ENCODE data around the gene PIGU. TPM values are rescaled to one million over a fixed set of nuclear protein-coding genes. Genes with fewer than 3 reads are reported as not detected.

The PIGU gene
- total and polyA plus RNA-seq, 2 donors (not counting 3 experiments of a cell fraction or from before 2014, with no cell fraction given), result 20.3 to 81.8 TPM

GRCh38 chr20:34704177-34705007 is 27.5 kb upstream of the PIGU start, which contains the start of gene TP53INP2:
TP53INP2 (plus strand) TSS chr20:34704344; CDS start chr20:34708740, 4,396 bp downstream.
- DNase-seq (ENCODE audit: low read depth, low spot score), result peak; percentile 81
- peak within 1 kb of the TSS; percentile 50 to 79 (median 75) for H3K4me3 ChIP-seq (replicated peaks in 1 of 3; ENCODE audit: insufficient read depth in 1 of 3, low read depth in 1 of 3, low read length in 3 of 3)
- no peaks in the 10 kb centered on the region for H3K79me2 ChIP-seq (ENCODE audit: control insufficient read depth, insufficient read depth, low read length)
- BruUV-seq (replicated peaks), result no TSS peak
- TF ChIP-seq POLR2A (IDR thresholded peaks at IDR 0.05; ENCODE audit: low read depth, low read length) (peak; percentile 81), POLR2AphosphoS5 (IDR thresholded peaks at IDR 0.05; ENCODE audit: insufficient read depth, low read depth, low read length) (peak; percentile 81), EZH2 (IDR thresholded peaks at IDR 0.05; ENCODE audit: borderline replicate concordance, low read depth, low read length, severe bottlenecking) (no peak)
- ChIA-PET POLR2A (interaction anchor here (1.0 to 1.8 kb wide), 4 partner anchors 15 to 146 kb away, joined by 4 to 7 read pairs (median 5); partner anchors contain the start of gene MAP1LC3A), CTCF (interaction anchor here (1.0 to 2.3 kb wide), 7 partner anchors 9 to 392 kb away, joined by 3 to 13 read pairs (median 7); partner anchors contain the start of genes MAP1LC3A and PIGU)
- no peaks in the 10 kb centered on the region for H3K9me1 ChIP-seq (replicated peaks; ENCODE audit: control insufficient read depth, extremely low read depth, insufficient read depth, low read length)
- H3K4me1 ChIP-seq (ENCODE audit: control insufficient read depth, extremely low read depth, insufficient read depth, low read length), result peaks cover 14% of the 10 kb centered on the region
- intact Hi-C loops (cut with micrococcal nuclease), result loop anchor here (1.0 kb wide), 2 partner anchors 27 to 392 kb away; partner anchors contain the start of gene PIGU
- no peaks in the 10 kb centered on the region for H3K36me3 ChIP-seq (ENCODE audit: control insufficient read depth in 2 of 2, extremely low read depth in 1 of 2, insufficient read depth in 2 of 2, low read length in 2 of 2)
- H3K4me2 ChIP-seq (ENCODE audit: insufficient read depth, low read length), result peak within 1 kb of the TSS; percentile 82
- H3K27me3 ChIP-seq (ENCODE audit: control insufficient read depth in 2 of 2, insufficient read depth in 2 of 2, low read length in 2 of 2), result no peaks in the 10 kb centered on the region
- H4K20me1 ChIP-seq (replicated peaks; ENCODE audit: control insufficient read depth, extremely low read depth, insufficient read depth, low read length), result no peaks in the 10 kb centered on the region
- H3K27ac ChIP-seq (ENCODE audit: insufficient read depth, low read depth, low read length), result peak within 1 kb of the TSS; percentile 88
- H2AFZ ChIP-seq (ENCODE audit: low read depth, low read length), result peak within 1 kb of the TSS; percentile 95
- FAIRE-seq, result peak; percentile 83
- peak within 1 kb of the TSS; percentile 97 for H3K9ac ChIP-seq (replicated peaks; ENCODE audit: extremely low read depth, insufficient read depth, low read length)
- dilution Hi-C loops (cut with MboI; ENCODE audit: extremely low pct_ligation_motif_present, low sequenced_read_pairs), result no loop called here
- H3K9me3 ChIP-seq (replicated peaks; ENCODE audit: control insufficient read depth, insufficient read depth, low read length), result no peaks in the 10 kb centered on the region

GRCh38 chr20:34703424-34704176 is 26.7 kb upstream of the PIGU start:
- H3K79me2 ChIP-seq (ENCODE audit: control insufficient read depth, insufficient read depth, low read length), result no peaks in the 10 kb centered on the region
- H3K9me3 ChIP-seq (replicated peaks; ENCODE audit: control insufficient read depth, insufficient read depth, low read length), result no peaks in the 10 kb centered on the region
- ChIA-PET POLR2A (interaction anchor here (1.0 to 1.8 kb wide), 4 partner anchors 14 to 145 kb away, joined by 4 to 7 read pairs (median 5); partner anchors contain the start of gene MAP1LC3A), CTCF (interaction anchor here (1.0 to 2.3 kb wide), 7 partner anchors 10 to 391 kb away, joined by 3 to 13 read pairs (median 7); partner anchors contain the start of genes MAP1LC3A and PIGU)
- intact Hi-C loops (cut with micrococcal nuclease) (loop anchor here (1.0 kb wide), 2 partner anchors 26 to 391 kb away; partner anchors contain the start of gene PIGU), dilution Hi-C loops (cut with MboI; ENCODE audit: extremely low pct_ligation_motif_present, low sequenced_read_pairs) (no loop called here)
- DNase-seq (ENCODE audit: low read depth, low spot score), result peak; percentile 46
- no peak for TF ChIP-seq JUN (IDR thresholded peaks at IDR 0.05; ENCODE audit: borderline replicate concordance, insufficient read depth, insufficient read length, low read depth)
- TF ChIP-seq GATA2 (IDR thresholded peaks at IDR 0.05; ENCODE audit: insufficient read depth, insufficient read length, low read depth, low read length), result no peak
- no peak for TF ChIP-seq POLR2A (IDR thresholded peaks at IDR 0.05; ENCODE audit: low read depth, low read length)
- TF ChIP-seq, protein P1, sequence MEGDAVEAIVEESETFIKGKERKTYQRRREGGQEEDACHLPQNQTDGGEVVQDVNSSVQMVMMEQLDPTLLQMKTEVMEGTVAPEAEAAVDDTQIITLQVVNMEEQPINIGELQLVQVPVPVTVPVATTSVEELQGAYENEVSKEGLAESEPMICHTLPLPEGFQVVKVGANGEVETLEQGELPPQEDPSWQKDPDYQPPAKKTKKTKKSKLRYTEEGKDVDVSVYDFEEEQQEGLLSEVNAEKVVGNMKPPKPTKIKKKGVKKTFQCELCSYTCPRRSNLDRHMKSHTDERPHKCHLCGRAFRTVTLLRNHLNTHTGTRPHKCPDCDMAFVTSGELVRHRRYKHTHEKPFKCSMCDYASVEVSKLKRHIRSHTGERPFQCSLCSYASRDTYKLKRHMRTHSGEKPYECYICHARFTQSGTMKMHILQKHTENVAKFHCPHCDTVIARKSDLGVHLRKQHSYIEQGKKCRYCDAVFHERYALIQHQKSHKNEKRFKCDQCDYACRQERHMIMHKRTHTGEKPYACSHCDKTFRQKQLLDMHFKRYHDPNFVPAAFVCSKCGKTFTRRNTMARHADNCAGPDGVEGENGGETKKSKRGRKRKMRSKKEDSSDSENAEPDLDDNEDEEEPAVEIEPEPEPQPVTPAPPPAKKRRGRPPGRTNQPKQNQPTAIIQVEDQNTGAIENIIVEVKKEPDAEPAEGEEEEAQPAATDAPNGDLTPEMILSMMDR (IDR thresholded peaks at IDR 0.05; ENCODE audit: extremely low read depth in 1 of 2, insufficient read depth in 1 of 2, low read depth in 1 of 2, low read length in 2 of 2), result no peak
- TF ChIP-seq FOS (IDR thresholded peaks at IDR 0.05; ENCODE audit: borderline replicate concordance, insufficient read depth, low read length), result no peak
- no peak for TF ChIP-seq MYC (IDR thresholded peaks at IDR 0.05; ENCODE audit: low read depth, low read length)
- TF ChIP-seq, protein P2, sequence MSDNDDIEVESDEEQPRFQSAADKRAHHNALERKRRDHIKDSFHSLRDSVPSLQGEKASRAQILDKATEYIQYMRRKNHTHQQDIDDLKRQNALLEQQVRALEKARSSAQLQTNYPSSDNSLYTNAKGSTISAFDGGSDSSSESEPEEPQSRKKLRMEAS (IDR thresholded peaks at IDR 0.05; ENCODE audit: insufficient read depth, insufficient read length), result no peak
- TF ChIP-seq POLR2AphosphoS5 (IDR thresholded peaks at IDR 0.05; ENCODE audit: insufficient read depth, low read depth, low read length), result no peak
- no peak for TF ChIP-seq EZH2 (IDR thresholded peaks at IDR 0.05; ENCODE audit: borderline replicate concordance, low read depth, low read length, severe bottlenecking)
- H3K4me2 ChIP-seq (ENCODE audit: insufficient read depth, low read length), result peak overlapping the region; percentile 82
- H4K20me1 ChIP-seq (replicated peaks; ENCODE audit: control insufficient read depth, extremely low read depth, insufficient read depth, low read length), result no peaks in the 10 kb centered on the region
- no peaks in the 10 kb centered on the region for H3K27me3 ChIP-seq (ENCODE audit: control insufficient read depth in 2 of 2, insufficient read depth in 2 of 2, low read length in 2 of 2)
- peak; percentile 67 for FAIRE-seq
- no peaks in the 10 kb centered on the region for H3K9me1 ChIP-seq (replicated peaks; ENCODE audit: control insufficient read depth, extremely low read depth, insufficient read depth, low read length)
- peaks cover 11% of the 10 kb centered on the region for H3K4me1 ChIP-seq (ENCODE audit: control insufficient read depth, extremely low read depth, insufficient read depth, low read length)
- H3K36me3 ChIP-seq (ENCODE audit: control insufficient read depth in 2 of 2, extremely low read depth in 1 of 2, insufficient read depth in 2 of 2, low read length in 2 of 2), result no peaks in the 10 kb centered on the region
- H3K4me3 ChIP-seq (replicated peaks in 1 of 3; ENCODE audit: insufficient read depth in 1 of 3, low read depth in 1 of 3, low read length in 3 of 3), result peak overlapping the region; percentile 50 to 79 (median 75)
- peak overlapping the region; percentile 64 for H3K27ac ChIP-seq (ENCODE audit: insufficient read depth, low read depth, low read length)
- H2AFZ ChIP-seq (ENCODE audit: low read depth, low read length), result peak overlapping the region; percentile 95
- BruUV-seq (replicated peaks), result TSS peak; percentile 79
- H3K9ac ChIP-seq (replicated peaks; ENCODE audit: extremely low read depth, insufficient read depth, low read length), result peak overlapping the region; percentile 97

Measured in endothelial cell of umbilical vein (primary cell).